Measurements from ENCODE around the gene ONECUT3. TPM values are rescaled to one million over a fixed set of nuclear protein-coding genes. Genes with fewer than 3 reads are reported as not detected.

The ONECUT3 gene
- total and polyA plus RNA-seq, 9 of the 15 experiments (the other 6 are each of a cell fraction or from before 2014, with no cell fraction given), result not detected

DNA sequence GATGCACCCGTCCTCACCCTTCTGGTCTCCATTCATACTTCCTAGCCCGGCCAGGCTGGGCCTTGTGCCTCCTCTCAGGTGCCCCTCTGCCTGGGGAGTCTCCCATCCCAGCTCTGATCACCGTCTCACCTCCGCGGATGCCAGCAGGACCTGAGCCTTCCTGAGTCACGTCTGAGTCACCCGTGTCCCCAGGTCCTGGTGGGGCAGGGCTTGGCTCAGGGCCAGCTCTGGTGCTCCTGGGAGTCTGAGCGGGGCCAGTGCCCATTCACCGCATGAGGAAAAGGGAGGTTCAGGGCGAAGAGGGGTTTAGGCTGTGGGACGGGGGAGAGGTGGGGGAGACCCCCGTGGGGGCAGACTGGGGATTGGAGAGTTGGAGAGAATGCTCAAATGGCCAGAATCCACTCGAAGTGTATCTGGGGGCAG, 58.2 kb downstream of the ONECUT3 start (continued):
- TF ChIP-seq, protein P1, sequence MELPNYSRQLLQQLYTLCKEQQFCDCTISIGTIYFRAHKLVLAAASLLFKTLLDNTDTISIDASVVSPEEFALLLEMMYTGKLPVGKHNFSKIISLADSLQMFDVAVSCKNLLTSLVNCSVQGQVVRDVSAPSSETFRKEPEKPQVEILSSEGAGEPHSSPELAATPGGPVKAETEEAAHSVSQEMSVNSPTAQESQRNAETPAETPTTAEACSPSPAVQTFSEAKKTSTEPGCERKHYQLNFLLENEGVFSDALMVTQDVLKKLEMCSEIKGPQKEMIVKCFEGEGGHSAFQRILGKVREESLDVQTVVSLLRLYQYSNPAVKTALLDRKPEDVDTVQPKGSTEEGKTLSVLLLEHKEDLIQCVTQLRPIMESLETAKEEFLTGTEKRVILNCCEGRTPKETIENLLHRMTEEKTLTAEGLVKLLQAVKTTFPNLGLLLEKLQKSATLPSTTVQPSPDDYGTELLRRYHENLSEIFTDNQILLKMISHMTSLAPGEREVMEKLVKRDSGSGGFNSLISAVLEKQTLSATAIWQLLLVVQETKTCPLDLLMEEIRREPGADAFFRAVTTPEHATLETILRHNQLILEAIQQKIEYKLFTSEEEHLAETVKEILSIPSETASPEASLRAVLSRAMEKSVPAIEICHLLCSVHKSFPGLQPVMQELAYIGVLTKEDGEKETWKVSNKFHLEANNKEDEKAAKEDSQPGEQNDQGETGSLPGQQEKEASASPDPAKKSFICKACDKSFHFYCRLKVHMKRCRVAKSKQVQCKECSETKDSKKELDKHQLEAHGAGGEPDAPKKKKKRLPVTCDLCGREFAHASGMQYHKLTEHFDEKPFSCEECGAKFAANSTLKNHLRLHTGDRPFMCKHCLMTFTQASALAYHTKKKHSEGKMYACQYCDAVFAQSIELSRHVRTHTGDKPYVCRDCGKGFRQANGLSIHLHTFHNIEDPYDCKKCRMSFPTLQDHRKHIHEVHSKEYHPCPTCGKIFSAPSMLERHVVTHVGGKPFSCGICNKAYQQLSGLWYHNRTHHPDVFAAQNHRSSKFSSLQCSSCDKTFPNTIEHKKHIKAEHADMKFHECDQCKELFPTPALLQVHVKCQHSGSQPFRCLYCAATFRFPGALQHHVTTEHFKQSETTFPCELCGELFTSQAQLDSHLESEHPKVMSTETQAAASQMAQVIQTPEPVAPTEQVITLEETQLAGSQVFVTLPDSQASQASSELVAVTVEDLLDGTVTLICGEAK (IDR thresholded peaks at IDR 0.05), result peak; percentile 42
- TF ChIP-seq, protein P1 (CRISPR knock-in tag; IDR thresholded peaks at IDR 0.05), result no peak
- no peak for TF ChIP-seq ILF3 (IDR thresholded peaks at IDR 0.05; ENCODE audit: borderline replicate concordance)
- TF ChIP-seq ZNF436 (CRISPR knock-in tag; IDR thresholded peaks at IDR 0.05), result no peak
- TF ChIP-seq CBX5 (IDR thresholded peaks at IDR 0.05; ENCODE audit: borderline replicate concordance, low read depth), result no peak
- no peak for TF ChIP-seq POU5F1 (IDR thresholded peaks at IDR 0.05; ENCODE audit: borderline replicate concordance, low read depth, low read length, partially characterized antibody)
- TF ChIP-seq HOXB6 (CRISPR knock-in tag; IDR thresholded peaks at IDR 0.05; ENCODE audit: borderline replicate concordance), result no peak
- TF ChIP-seq NFIX (CRISPR knock-in tag; IDR thresholded peaks at IDR 0.05; ENCODE audit: low read depth), result peak; percentile 64
- TF ChIP-seq GABPA (tag; conservative IDR thresholded peaks at IDR 0.05; ENCODE audit: low read depth), result no peak
- peak in 1 of 2 experiments; percentile 11; a peak in 1 of 4 replicates for TF ChIP-seq HDAC1 (IDR thresholded peaks at IDR 0.05)
- TF ChIP-seq ZBTB7A (IDR thresholded peaks at IDR 0.05; ENCODE audit: borderline replicate concordance, control insufficient read depth, low read depth, low read length), result peak; percentile 66
- peak; percentile 92 for TF ChIP-seq JUND (IDR thresholded peaks at IDR 0.05; ENCODE audit: borderline replicate concordance, low read depth, low read length)
- TF ChIP-seq JUND (tag; IDR thresholded peaks at IDR 0.05; ENCODE audit: borderline replicate concordance, low read depth, low read length), result peak; percentile 76; the same call in 1 of the 3 replicates
- no peak for TF ChIP-seq ZNF512 (tag; IDR thresholded peaks at IDR 0.05)
- TF ChIP-seq DEAF1 (CRISPR knock-in tag; IDR thresholded peaks at IDR 0.05), result no peak
